ENCODE measurements around the gene ANKRD13A.
"Not testable (repeated sequence)": the region's sequence is repeated elsewhere in the genome, so short reads cannot be mapped to it uniquely, and the experiment has no call there.

The ANKRD13A gene

GRCh38 chr12:110005319-110005973, 6.2 kb downstream of the ANKRD13A start:
- 97% methylated on average over 7 of the region's 7 CpGs for WGBS

GRCh38 chr12:110006115-110006514, 6.9 kb downstream of the ANKRD13A start:
- no peak overlapping the region for H2BK15ac ChIP-seq (ENCODE audit: low read depth, poor library complexity, severe bottlenecking)
- no peak overlapping the region for H3K23ac ChIP-seq (ENCODE audit: low read length in 2 of 2)
- no peak for DNase-seq
- no peak overlapping the region for H4K91ac ChIP-seq (ENCODE audit: low read length)
- no peak overlapping the region for H4K8ac ChIP-seq (ENCODE audit: low read length)
- no peak overlapping the region for H3K4me3 ChIP-seq (ENCODE audit: insufficient read depth in 1 of 2, low read depth in 1 of 2, low read length in 2 of 2)
- no peak overlapping the region for H3K27ac ChIP-seq (ENCODE audit: low read length, poor library complexity, severe bottlenecking)
- H2BK120ac ChIP-seq (ENCODE audit: low read depth, low read length) = no peak overlapping the region
- no peak overlapping the region for H2AK5ac ChIP-seq (ENCODE audit: low read length, severe bottlenecking)
- H3K4me1 ChIP-seq (ENCODE audit: control insufficient read depth, insufficient read depth, low read depth, low read length) = peaks cover 3% of the 10 kb centered on the region
- peaks cover 23% of the 10 kb centered on the region for H3K79me1 ChIP-seq (replicated peaks; ENCODE audit: low read length, poor library complexity, severe bottlenecking)
- no peak overlapping the region for H3K14ac ChIP-seq (ENCODE audit: low read length in 2 of 2)
- H3K9ac ChIP-seq (ENCODE audit: low read length) = no peak overlapping the region
- peaks cover 3 to 7% of the 10 kb centered on the region in 2 experiments for H3K36me3 ChIP-seq (ENCODE audit: control insufficient read depth in 1 of 2, insufficient read depth in 2 of 2, low read depth in 1 of 2, low read length in 2 of 2)
- H2BK12ac ChIP-seq (ENCODE audit: low read length in 2 of 2) = no peak overlapping the region
- no peak overlapping the region for H3K4ac ChIP-seq (ENCODE audit: low read depth in 1 of 2, low read length in 2 of 2)
- no peaks in the 10 kb centered on the region for H3K9me3 ChIP-seq (ENCODE audit: control insufficient read depth, low read length)
- no peak overlapping the region for H2AFZ ChIP-seq (ENCODE audit: low read depth, low read length)
- H2BK5ac ChIP-seq (ENCODE audit: low read depth, low read length, poor library complexity, severe bottlenecking) = no peak overlapping the region
- H3K27me3 ChIP-seq (ENCODE audit: control insufficient read depth in 1 of 2, insufficient read depth in 1 of 2, low read length in 2 of 2) = no peaks in the 10 kb centered on the region
- 95% methylated on average over 2 of the region's 4 CpGs for WGBS
- no peak overlapping the region for H3K18ac ChIP-seq (ENCODE audit: low read depth in 1 of 2, low read length in 2 of 2)
- H3K4me2 ChIP-seq (ENCODE audit: low read length, poor library complexity, severe bottlenecking) = no peak overlapping the region

More at GRCh38 chr12:110005319-110005973, 6.2 kb downstream of the ANKRD13A start:
- DNase-seq = no peak
- no peak overlapping the region for H4K91ac ChIP-seq (ENCODE audit: low read length)
- H3K18ac ChIP-seq (ENCODE audit: low read depth in 1 of 2, low read length in 2 of 2) = no peak overlapping the region
- no peak overlapping the region for H3K4ac ChIP-seq (ENCODE audit: low read depth in 1 of 2, low read length in 2 of 2)
- peaks cover 21% of the 10 kb centered on the region for H3K79me1 ChIP-seq (replicated peaks; ENCODE audit: low read length, poor library complexity, severe bottlenecking)
- no peak overlapping the region for H2AFZ ChIP-seq (ENCODE audit: low read depth, low read length)
- no peak overlapping the region for H2BK5ac ChIP-seq (ENCODE audit: low read depth, low read length, poor library complexity, severe bottlenecking)
- peaks cover 3 to 7% of the 10 kb centered on the region in 2 experiments for H3K36me3 ChIP-seq (ENCODE audit: control insufficient read depth in 1 of 2, insufficient read depth in 2 of 2, low read depth in 1 of 2, low read length in 2 of 2)
- H2BK12ac ChIP-seq (ENCODE audit: low read length in 2 of 2) = no peak overlapping the region
- H3K4me2 ChIP-seq (ENCODE audit: low read length, poor library complexity, severe bottlenecking) = no peak overlapping the region
- no peak overlapping the region for H3K27ac ChIP-seq (ENCODE audit: low read length, poor library complexity, severe bottlenecking)
- H3K14ac ChIP-seq (ENCODE audit: low read length in 2 of 2) = no peak overlapping the region
- H2AK5ac ChIP-seq (ENCODE audit: low read length, severe bottlenecking) = no peak overlapping the region
- no peak overlapping the region for H3K4me3 ChIP-seq (ENCODE audit: insufficient read depth in 1 of 2, low read depth in 1 of 2, low read length in 2 of 2)
- H3K23ac ChIP-seq (ENCODE audit: low read length in 2 of 2) = no peak overlapping the region
- peaks cover 4% of the 10 kb centered on the region for H3K4me1 ChIP-seq (ENCODE audit: control insufficient read depth, insufficient read depth, low read depth, low read length)
- H2BK120ac ChIP-seq (ENCODE audit: low read depth, low read length) = no peak overlapping the region
- H2BK15ac ChIP-seq (ENCODE audit: low read depth, poor library complexity, severe bottlenecking) = no peak overlapping the region
- no peaks in the 10 kb centered on the region for H3K27me3 ChIP-seq (ENCODE audit: control insufficient read depth in 1 of 2, insufficient read depth in 1 of 2, low read length in 2 of 2)
- no peak overlapping the region for H3K9ac ChIP-seq (ENCODE audit: low read length)
- H4K8ac ChIP-seq (ENCODE audit: low read length) = no peak overlapping the region
- H3K9me3 ChIP-seq (ENCODE audit: control insufficient read depth, low read length) = no peaks in the 10 kb centered on the region

- Histone ChIP-seq H3K14ac (ENCODE audit: low read length in 2 of 2) (no peak overlapping the region), H2AFZ (ENCODE audit: low read depth, low read length) (no peak overlapping the region), H3K9ac (ENCODE audit: low read length) (no peak overlapping the region), H3K4me2 (ENCODE audit: low read length, poor library complexity, severe bottlenecking) (no peak overlapping the region), H4K8ac (ENCODE audit: low read length) (no peak overlapping the region), H3K4me1 (ENCODE audit: control insufficient read depth, insufficient read depth, low read depth, low read length) (peaks cover 3% of the 10 kb centered on the region), H3K79me1 (replicated peaks; ENCODE audit: low read length, poor library complexity, severe bottlenecking) (peaks cover 32% of the 10 kb centered on the region), H3K18ac (ENCODE audit: low read depth in 1 of 2, low read length in 2 of 2) (no peak overlapping the region), H2BK120ac (ENCODE audit: low read depth, low read length) (no peak overlapping the region), H4K91ac (ENCODE audit: low read length) (no peak overlapping the region), H3K9me3 (ENCODE audit: control insufficient read depth, low read length) (no peaks in the 10 kb centered on the region), H3K27me3 (ENCODE audit: control insufficient read depth in 1 of 2, insufficient read depth in 1 of 2, low read length in 2 of 2) (no peaks in the 10 kb centered on the region), H3K23ac (ENCODE audit: low read length in 2 of 2) (no peak overlapping the region), H2AK5ac (ENCODE audit: low read length, severe bottlenecking) (no peak overlapping the region), H2BK12ac (ENCODE audit: low read length in 2 of 2) (no peak overlapping the region), H3K4ac (ENCODE audit: low read depth in 1 of 2, low read length in 2 of 2) (no peak overlapping the region), H2BK5ac (ENCODE audit: low read depth, low read length, poor library complexity, severe bottlenecking) (no peak overlapping the region), H3K36me3 (ENCODE audit: control insufficient read depth in 1 of 2, insufficient read depth in 2 of 2, low read depth in 1 of 2, low read length in 2 of 2) (peaks cover 3 to 9% of the 10 kb centered on the region in 2 experiments), H3K4me3 (ENCODE audit: insufficient read depth in 1 of 2, low read depth in 1 of 2, low read length in 2 of 2) (no peak overlapping the region), H3K27ac (ENCODE audit: low read length, poor library complexity, severe bottlenecking) (no peak overlapping the region), H2BK15ac (ENCODE audit: low read depth, poor library complexity, severe bottlenecking) (no peak overlapping the region)
- DNase-seq = peak; percentile 37
These were observed 8.7 kb downstream of the ANKRD13A start for GRCh38 chr12:110007881-110008280.

- peaks cover 23% of the 10 kb centered on the region for H3K79me1 ChIP-seq (replicated peaks; ENCODE audit: low read length, poor library complexity, severe bottlenecking)
- H3K27ac ChIP-seq (ENCODE audit: low read length, poor library complexity, severe bottlenecking); H3K4me3 ChIP-seq (ENCODE audit: insufficient read depth in 1 of 2, low read depth in 1 of 2, low read length in 2 of 2); H3K9me3 ChIP-seq (ENCODE audit: control insufficient read depth, low read length); DNase-seq; H2BK120ac ChIP-seq (ENCODE audit: low read depth, low read length); H4K8ac ChIP-seq (ENCODE audit: low read length); H2AFZ ChIP-seq (ENCODE audit: low read depth, low read length); H3K23ac ChIP-seq (ENCODE audit: low read length in 2 of 2); H3K9ac ChIP-seq (ENCODE audit: low read length); H3K4me2 ChIP-seq (ENCODE audit: low read length, poor library complexity, severe bottlenecking); H3K4ac ChIP-seq (ENCODE audit: low read depth in 1 of 2, low read length in 2 of 2); H2AK5ac ChIP-seq (ENCODE audit: low read length, severe bottlenecking); H2BK5ac ChIP-seq (ENCODE audit: low read depth, low read length, poor library complexity, severe bottlenecking); H3K18ac ChIP-seq (ENCODE audit: low read depth in 1 of 2, low read length in 2 of 2); H3K14ac ChIP-seq (ENCODE audit: low read length in 2 of 2); H4K91ac ChIP-seq (ENCODE audit: low read length); H2BK15ac ChIP-seq (ENCODE audit: low read depth, poor library complexity, severe bottlenecking); H2BK12ac ChIP-seq (ENCODE audit: low read length in 2 of 2); H3K27me3 ChIP-seq (ENCODE audit: control insufficient read depth in 1 of 2, insufficient read depth in 1 of 2, low read length in 2 of 2); H3K4me1 ChIP-seq (ENCODE audit: control insufficient read depth, insufficient read depth, low read depth, low read length): not testable (repeated sequence)
- peaks cover 0 to 11% of the 10 kb centered on the region in 2 experiments for H3K36me3 ChIP-seq (ENCODE audit: control insufficient read depth in 1 of 2, insufficient read depth in 2 of 2, low read depth in 1 of 2, low read length in 2 of 2)
- WGBS = 97% methylated on average over 12 of the region's 15 CpGs
These were observed 9.6 kb downstream of the ANKRD13A start for GRCh38 chr12:110008681-110009398.

Measured in mesenchymal stem cell (in vitro differentiated cells and primary cell).